ENCODE data around the gene TAF11L10.
"Not testable (repeated sequence)": the region's sequence is repeated elsewhere in the genome, so short reads cannot be mapped to it uniquely, and the experiment has no call there.

Gene TAF11L10

DNA sequence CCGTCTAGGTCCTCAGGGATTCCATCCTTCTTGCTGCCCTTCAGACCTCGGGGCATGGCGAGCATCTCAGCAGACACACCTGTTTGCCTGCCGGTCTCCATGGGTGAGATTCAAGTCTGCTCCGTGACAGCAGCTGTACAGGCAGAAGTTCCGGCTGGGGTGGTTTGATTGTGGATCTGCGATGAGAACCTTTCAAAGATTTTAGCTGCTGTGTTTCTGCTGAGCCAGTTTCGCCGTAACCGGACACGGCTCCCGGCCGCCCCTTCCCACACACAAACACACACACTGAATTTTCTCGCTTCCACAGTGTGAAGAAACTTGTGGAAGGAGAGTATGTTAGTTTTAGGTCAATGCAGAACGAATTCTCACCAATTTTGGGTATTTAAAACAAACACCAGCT lies at the start of gene TAF11L10:
Gene TAF11L10, minus strand, starts transcription at position 101 of the 400 bp plus-strand sequence.
- not testable (repeated sequence) for DNase-seq

GRCh38 chr5:17634160-17634559 lies 36.5 kb upstream of the TAF11L10 start, which contains the start of gene TAF11L14:
Gene TAF11L14, plus strand, starts transcription at chr5:17634460.
- no peak for DNase-seq

DNA sequence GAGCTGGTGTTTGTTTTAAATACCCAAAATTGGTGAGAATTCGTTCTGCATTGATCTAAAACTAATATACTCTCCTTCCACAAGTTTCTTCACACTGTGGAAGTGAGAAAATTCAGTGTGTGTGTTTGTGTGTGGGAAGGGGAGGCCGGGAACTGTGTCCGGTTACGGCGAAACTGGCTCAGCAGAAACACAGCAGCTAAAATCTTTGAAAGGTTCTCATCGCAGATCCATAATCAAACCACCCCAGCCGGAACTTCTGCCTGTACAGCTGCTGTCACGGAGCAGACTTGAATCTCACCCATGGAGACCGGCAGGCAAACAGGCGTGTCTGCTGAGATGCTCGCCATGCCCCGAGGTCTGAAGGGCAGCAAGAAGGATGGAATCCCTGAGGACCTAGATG lies 34.2 kb upstream of the TAF11L10 start, which contains the start of gene TAF11L13:
Gene TAF11L13, plus strand, starts transcription at position 301 of the 400 bp plus-strand sequence.
- DNase-seq: not testable (repeated sequence)

GRCh38 chr5:17625686-17626085 lies 28.1 kb upstream of the TAF11L10 start:
- no peak for DNase-seq

DNA sequence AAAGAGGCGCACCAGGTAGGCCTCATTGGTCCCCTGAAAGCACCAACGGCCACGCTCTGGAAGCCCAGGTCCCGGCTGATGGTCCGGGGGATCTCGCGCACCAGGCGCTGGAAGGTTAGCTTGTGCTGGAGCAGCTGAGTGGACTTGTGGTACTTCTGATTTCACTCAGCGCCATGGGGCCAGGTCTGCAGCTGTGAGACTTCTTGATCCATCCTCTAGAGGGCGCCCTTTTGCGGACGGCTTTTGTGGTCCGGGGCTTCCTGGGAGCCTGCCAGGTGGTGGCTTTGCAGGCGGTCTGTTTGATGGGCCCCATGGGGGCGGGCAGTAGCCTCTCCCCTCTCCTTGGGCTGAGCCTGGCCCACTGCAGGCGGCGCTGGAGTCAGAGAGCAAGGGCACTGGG lies 23.0 kb upstream of the TAF11L10 start:
- DNase-seq: peak; percentile 18 to 60

GRCh38 chr5:17619354-17619753 lies 21.7 kb upstream of the TAF11L10 start:
- no peak for DNase-seq

- DNase-seq: no peak
Observed at GRCh38 chr5:17614872-17615605, 17.4 kb upstream of the TAF11L10 start.

DNA sequence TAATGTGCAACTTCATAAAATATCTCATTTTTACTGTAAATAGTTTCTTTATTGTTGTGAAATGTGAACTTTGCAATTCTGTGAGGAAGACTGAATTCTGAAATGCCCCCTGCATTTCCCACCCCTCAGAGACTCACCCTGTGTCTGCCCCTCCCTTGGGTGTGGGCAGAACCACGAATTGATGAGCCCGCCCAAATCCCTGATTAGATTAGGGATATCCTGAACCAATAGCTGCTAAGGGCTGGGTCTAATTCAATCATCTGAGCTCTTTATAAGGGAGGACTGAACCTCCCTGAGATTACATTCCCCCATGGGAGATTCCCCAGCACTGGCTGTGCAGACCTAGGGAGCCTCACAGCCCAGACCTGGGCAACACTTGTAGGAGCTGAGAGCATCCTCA lies 12.5 kb upstream of the TAF11L10 start, which contains the start of gene TAF11L12:
Gene TAF11L12, plus strand, starts transcription at position 301 of the 400 bp plus-strand sequence.
- DNase-seq: not testable (repeated sequence)

GRCh38 chr5:17607461-17607860 lies 9.8 kb upstream of the TAF11L10 start:
- not testable (repeated sequence) for DNase-seq

- DNase-seq: no peak
Observed at GRCh38 chr5:17604951-17605350, 7.3 kb upstream of the TAF11L10 start.

- DNase-seq: not testable (repeated sequence)
Observed at GRCh38 chr5:17603880-17604279, 6.3 kb upstream of the TAF11L10 start, which contains the start of gene TAF11L11. Gene TAF11L11, plus strand, starts transcription at chr5:17604183.

DNA sequence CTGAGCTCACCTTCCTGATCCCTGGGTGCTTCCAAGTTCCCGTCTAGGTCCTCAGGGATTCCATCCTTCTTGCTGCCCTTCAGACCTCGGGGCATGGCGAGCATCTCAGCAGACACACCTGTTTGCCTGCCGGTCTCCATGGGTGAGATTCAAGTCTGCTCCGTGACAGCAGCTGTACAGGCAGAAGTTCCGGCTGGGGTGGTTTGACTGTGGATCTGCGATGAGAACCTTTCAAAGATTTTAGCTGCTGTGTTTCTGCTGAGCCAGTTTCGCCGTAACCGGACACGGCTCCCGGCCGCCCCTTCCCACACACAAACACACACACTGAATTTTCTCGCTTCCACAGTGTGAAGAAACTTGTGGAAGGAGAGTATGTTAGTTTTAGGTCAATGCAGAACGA lies 3.4 kb downstream of the TAF11L10 start, which contains the start of gene TAF11L9:
Gene TAF11L9, minus strand, starts transcription at position 140 of the 400 bp plus-strand sequence.
- not testable (repeated sequence) for DNase-seq

- not testable (repeated sequence) for DNase-seq
Observed at GRCh38 chr5:17590860-17591259, 6.8 kb downstream of the TAF11L10 start, which contains the start of gene TAF11L8. Gene TAF11L8, minus strand, starts transcription at chr5:17590960.

DNA sequence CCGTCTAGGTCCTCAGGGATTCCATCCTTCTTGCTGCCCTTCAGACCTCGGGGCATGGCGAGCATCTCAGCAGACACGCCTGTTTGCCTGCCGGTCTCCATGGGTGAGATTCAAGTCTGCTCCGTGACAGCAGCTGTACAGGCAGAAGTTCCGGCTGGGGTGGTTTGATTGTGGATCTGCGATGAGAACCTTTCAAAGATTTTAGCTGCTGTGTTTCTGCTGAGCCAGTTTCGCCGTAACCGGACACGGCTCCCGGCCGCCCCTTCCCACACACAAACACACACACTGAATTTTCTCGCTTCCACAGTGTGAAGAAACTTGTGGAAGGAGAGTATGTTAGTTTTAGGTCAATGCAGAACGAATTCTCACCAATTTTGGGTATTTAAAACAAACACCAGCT lies 12.0 kb downstream of the TAF11L10 start, which contains the start of gene TAF11L7:
Gene TAF11L7, minus strand, starts transcription at position 101 of the 400 bp plus-strand sequence.
- not testable (repeated sequence) for DNase-seq

Measured in NCI-H1930 (cell line).